Activated T-helper 1 cell treated with Interleukin-2 at 50 U/mL for 16 hours (primary cell): ENCODE measurements around the gene RAB7A.
"Not testable (repeated sequence)": the region's sequence is repeated elsewhere in the genome, so short reads cannot be mapped to it uniquely, and the experiment has no call there.

ENCODE experiments used
- DNase-seq: peaks from one replicate; pipeline ENCODE4 v3.0.0-alpha.2; 2020; ENCODE audit warnings: low read depth

RAB7A gene

GRCh38 chr3:128753715-128754114, 27.7 kb downstream of the RAB7A start:
- DNase-seq = no peak

- no peak for DNase-seq
Observed at GRCh38 chr3:128760042-128760441, 34.1 kb downstream of the RAB7A start.

GRCh38 chr3:128760881-128761280, 34.9 kb downstream of the RAB7A start:
- no peak for DNase-seq

- no peak for DNase-seq
Observed at GRCh38 chr3:128761392-128761791, 35.4 kb downstream of the RAB7A start.

- no peak for DNase-seq
Observed at GRCh38 chr3:128763967-128764366, 38.0 kb downstream of the RAB7A start.

- DNase-seq = no peak
Observed at GRCh38 chr3:128764863-128765262, 38.9 kb downstream of the RAB7A start.

- DNase-seq = no peak
Observed at GRCh38 chr3:128767094-128767750, 41.2 kb downstream of the RAB7A start.

- DNase-seq = no peak
Observed at GRCh38 chr3:128768471-128768870, 42.5 kb downstream of the RAB7A start.

GRCh38 chr3:128770387-128770786, 44.4 kb downstream of the RAB7A start:
- no peak for DNase-seq

- not testable (repeated sequence) for DNase-seq
Observed at GRCh38 chr3:128773189-128773588, 47.2 kb downstream of the RAB7A start.

GRCh38 chr3:128773592-128773991, 47.6 kb downstream of the RAB7A start:
- not testable (repeated sequence) for DNase-seq

GRCh38 chr3:128775241-128775640, 49.3 kb downstream of the RAB7A start:
- DNase-seq = no peak

GRCh38 chr3:128775906-128776542, 50.0 kb downstream of the RAB7A start:
- DNase-seq = no peak

- DNase-seq = no peak
Observed at GRCh38 chr3:128780101-128780837, 54.3 kb downstream of the RAB7A start.

- no peak for DNase-seq
Observed at GRCh38 chr3:128781164-128781563, 55.2 kb downstream of the RAB7A start.

GRCh38 chr3:128782282-128783146, 56.5 kb downstream of the RAB7A start:
- DNase-seq = no peak

- no peak for DNase-seq
Observed at GRCh38 chr3:128783774-128784173, 57.8 kb downstream of the RAB7A start.

GRCh38 chr3:128784232-128784631, 58.2 kb downstream of the RAB7A start:
- DNase-seq = peak; percentile 45

- DNase-seq = no peak
Observed at GRCh38 chr3:128784843-128785242, 58.9 kb downstream of the RAB7A start.

- no peak for DNase-seq
Observed at GRCh38 chr3:128786434-128787020, 60.5 kb downstream of the RAB7A start.
